CD8-positive, alpha-beta memory T cell (primary cell): ENCODE data around the gene KLRC3. TPM values are rescaled to one million over a fixed set of nuclear protein-coding genes. Genes with fewer than 3 reads are reported as not detected.
A peak's percentile ranks its signal among the peaks of the same experiment; 100 is the strongest.
"Not testable (repeated sequence)": the region's sequence is repeated elsewhere in the genome, so short reads cannot be mapped to it uniquely, and the experiment has no call there.

Experiments
- CTCF ChIA-PET: fragments of 350-600 bp; sonication (Branson Sonifier 250); formaldehyde crosslinking; loops from one replicate; lab custom pipeline; 2021; ENCODE audit warnings: antibody characterized with exemption; lab: Charles Lee
- POLR2A ChIA-PET: fragments of 350-600 bp; sonication (Branson Sonifier 250); formaldehyde crosslinking; loops from one replicate; lab custom pipeline; 2021; ENCODE audit warnings: antibody characterized with exemption; lab: Charles Lee
- DNase-seq, 5 donors: peaks; one replicate each; pipeline versions ENCODE4 v3.0.0 to v3.0.0-alpha.2; 2020 to 2022; ENCODE audit warnings: mixed read lengths in 1 of 5
- H3K27ac ChIP-seq: one replicate; pipeline ENCODE4 v1.7.0; 2013; ENCODE audit warnings: low read depth, mild to moderate bottlenecking, low read length, moderate library complexity
- H3K27me3 ChIP-seq: 2 replicates; pipeline ENCODE4 v1.7.0; 2013; ENCODE audit warnings: low read length, mild to moderate bottlenecking; ENCODE audit not compliant: insufficient read depth, poor library complexity, severe bottlenecking
- H3K36me3 ChIP-seq: 2 replicates; pipeline ENCODE4 v1.7.0; 2013; ENCODE audit warnings: mild to moderate bottlenecking, low read length, moderate library complexity; ENCODE audit not compliant: insufficient read depth
- H3K4me1 ChIP-seq: 2 replicates; pipeline ENCODE4 v1.7.0; 2013; ENCODE audit warnings: mild to moderate bottlenecking, low read length, moderate library complexity; ENCODE audit not compliant: insufficient read depth
- H3K4me3 ChIP-seq: 2 replicates; pipeline ENCODE4 v1.7.0; 2013; ENCODE audit warnings: mild to moderate bottlenecking, low read length
- H3K9me3 ChIP-seq: 2 replicates; pipeline ENCODE4 v1.7.0; 2013; ENCODE audit warnings: mild to moderate bottlenecking, low read length
- H3K27ac Mint-ChIP-seq, 8 donors: one replicate each; pipeline ENCODE4 v1.8.0; 2020 to 2021; ENCODE audit warnings: mixed read lengths in 8 of 8, mild to moderate bottlenecking in 6 of 8, inconsistent platforms in 3 of 8, moderate library complexity in 3 of 8
- H3K27me3 Mint-ChIP-seq, 2 donors: one replicate each; pipeline ENCODE4 v1.8.0; 2020 to 2021; ENCODE audit warnings: mixed read lengths in 2 of 2, mild to moderate bottlenecking in 1 of 2, moderate library complexity in 1 of 2
- H3K36me3 Mint-ChIP-seq, 3 donors: one replicate each; pipeline ENCODE4 v1.8.0; 2020 to 2021; ENCODE audit warnings: mixed read lengths in 3 of 3, inconsistent platforms in 1 of 3, mild to moderate bottlenecking in 1 of 3
- H3K4me1 Mint-ChIP-seq, 3 donors: one replicate each; pipeline ENCODE4 v1.8.0; 2020 to 2021; ENCODE audit warnings: mixed read lengths in 3 of 3, inconsistent platforms in 1 of 3, mild to moderate bottlenecking in 1 of 3
- H3K4me3 Mint-ChIP-seq, 7 donors: one replicate each; pipeline ENCODE4 v1.8.0; 2020 to 2021; ENCODE audit warnings: mixed read lengths in 7 of 7, mild to moderate bottlenecking in 6 of 7, moderate library complexity in 4 of 7, inconsistent platforms in 2 of 7
- H3K9me3 Mint-ChIP-seq, 5 donors: one replicate each; pipeline ENCODE4 v1.8.0; 2020 to 2022; ENCODE audit warnings: mixed read lengths in 5 of 5, mild to moderate bottlenecking in 3 of 5, moderate library complexity in 2 of 5, inconsistent platforms in 1 of 5
- polyA plus RNA-seq: library from polyadenylated mRNA; unstranded; fragments of 300-500 nt; fragmentation: Illumina TruSeq; gene quantifications from one replicate; pipeline ENCODE4 v1.2.3, GENCODE V29; 2021
- total RNA-seq, 2 experiments: library from RNA; stranded (reverse); gene quantifications; one replicate each; pipeline ENCODE4 v1.2.3, GENCODE V29; 2021

KLRC3 gene
- total and polyA plus RNA-seq, 3 experiments from 2014 or later: 3.0 to 7.1 (median 3.2) TPM

DNA sequence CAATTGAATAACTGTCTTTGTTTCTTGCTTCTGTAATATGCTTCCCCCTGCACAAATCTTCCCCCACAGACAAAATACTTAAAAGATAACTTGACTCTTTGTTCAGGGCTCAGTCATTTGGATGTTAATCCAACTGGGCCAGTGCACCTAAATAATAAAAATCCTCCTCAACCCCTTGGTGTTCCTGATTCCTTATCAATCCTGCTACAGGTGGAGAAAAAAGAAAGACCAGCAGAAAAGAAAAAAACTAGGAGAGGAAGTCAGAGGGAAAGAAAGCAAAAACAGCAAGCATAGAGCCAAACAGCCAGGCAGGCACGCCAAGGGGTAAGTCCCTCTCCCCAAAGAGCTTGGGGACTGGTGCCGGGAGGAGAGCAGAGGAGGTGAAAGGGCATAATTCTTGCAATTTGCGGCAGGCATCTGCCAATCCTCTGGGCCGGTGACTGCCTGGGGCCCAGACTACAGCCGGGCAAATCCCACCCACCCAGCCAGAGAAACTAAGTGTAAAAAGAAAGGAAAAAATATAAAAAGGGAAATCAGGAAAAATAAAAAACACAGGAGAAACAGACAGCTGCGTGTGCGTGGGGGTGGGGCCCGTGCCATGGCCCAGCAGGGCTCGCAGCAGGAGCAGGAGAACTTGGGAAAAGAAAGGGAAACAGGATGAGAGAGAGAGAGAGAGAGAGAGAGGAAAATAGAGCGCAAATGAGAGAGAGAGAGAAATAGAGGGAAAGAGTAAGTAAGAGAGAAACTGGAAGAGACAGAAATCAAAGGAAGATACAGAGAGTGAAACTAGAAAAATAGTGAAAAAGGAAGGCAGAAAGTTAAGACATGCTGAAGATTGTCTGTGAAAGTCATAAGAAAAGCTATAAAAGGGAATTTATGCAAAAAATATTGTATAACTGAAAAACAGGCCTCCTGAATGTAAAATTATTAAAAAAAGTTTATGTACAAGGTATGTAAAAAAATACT lies 51.9 kb downstream of the KLRC3 start:
- Mint-ChIP-seq H3K27ac (peak overlapping the region in 7 of 8 donors; percentile 73 to 97 (median 92)), H3K27me3 (no peaks in the 10 kb centered on the region)
- CTCF ChIA-PET: interaction anchor here (1.8 kb wide), 1 partner anchor 17 kb away, joined by 4 read pairs; no protein-coding TSS in a partner anchor

DNA sequence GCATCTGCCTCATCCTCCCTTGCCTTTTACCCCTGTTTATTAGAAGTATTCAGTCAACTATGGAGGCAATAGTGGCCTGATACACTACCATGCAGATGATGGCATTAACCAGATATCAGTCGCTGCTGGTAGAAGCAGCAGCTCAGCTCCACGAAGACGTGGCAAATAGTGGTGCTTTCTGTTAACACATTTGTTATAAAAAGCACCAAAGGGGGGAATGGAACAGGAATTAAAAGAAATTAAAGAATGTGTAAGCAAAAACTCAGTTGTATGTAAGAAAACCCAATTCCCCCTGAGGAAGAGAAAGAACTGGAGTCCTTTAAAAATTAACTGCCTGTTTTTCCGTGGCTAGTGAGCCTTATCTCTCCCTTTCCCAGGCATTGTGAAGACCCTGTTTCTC lies 52.7 kb downstream of the KLRC3 start:
- H3K4me1 ChIP-seq: peaks cover 81% of the 10 kb centered on the region
- H3K4me3 ChIP-seq, H3K27me3 Mint-ChIP-seq, DNase-seq, H3K27ac ChIP-seq, H3K36me3 ChIP-seq, H3K9me3 ChIP-seq, H3K27me3 ChIP-seq, H3K9me3 Mint-ChIP-seq: not testable (repeated sequence)
- peak overlapping the region in 7 of 8 donors; percentile 73 to 97 (median 92) for H3K27ac Mint-ChIP-seq
- peaks cover 34 to 47% (median 34%) of the 10 kb centered on the region in 3 donors for H3K4me1 Mint-ChIP-seq
- POLR2A ChIA-PET: interaction anchor here (0.6 to 1.8 kb wide), 4 partner anchors 12 to 428 kb away, joined by 3 to 8 read pairs (median 6); partner anchors contain the start of gene GABARAPL1
- CTCF ChIA-PET: interaction anchor here (1.7 to 3.9 kb wide), 6 partner anchors 19 to 194 kb away, joined by 5 to 24 read pairs (median 15); no protein-coding TSS in a partner anchor
- peak overlapping the region; percentile 21 to 82 (median 61) for H3K4me3 Mint-ChIP-seq
- H3K36me3 Mint-ChIP-seq: peaks cover 26 to 34% (median 33%) of the 10 kb centered on the region in 3 donors

More for the DNA sequence above, 51.9 kb downstream of the KLRC3 start:
- peaks cover 83% of the 10 kb centered on the region for H3K4me1 ChIP-seq
- peaks cover 5% of the 10 kb centered on the region for H3K36me3 ChIP-seq
- H3K27me3 ChIP-seq: no peaks in the 10 kb centered on the region
- no peak for DNase-seq
- H3K4me3 Mint-ChIP-seq: peak overlapping the region; percentile 32 to 82 (median 64)
- H3K4me1 Mint-ChIP-seq: peaks cover 42 to 53% (median 42%) of the 10 kb centered on the region in 3 donors
- peaks cover 0 to 3% (median 0%) of the 10 kb centered on the region in 5 donors for H3K9me3 Mint-ChIP-seq
- no peaks in the 10 kb centered on the region for H3K9me3 ChIP-seq
- no peak overlapping the region for H3K27ac ChIP-seq
- peaks cover 26 to 40% (median 38%) of the 10 kb centered on the region in 3 donors for H3K36me3 Mint-ChIP-seq
- H3K4me3 ChIP-seq: no peak overlapping the region
- POLR2A ChIA-PET: interaction anchor here (0.6 to 0.8 kb wide), 2 partner anchors 25 to 429 kb away, joined by 3 to 4 read pairs; no protein-coding TSS in a partner anchor

DNA sequence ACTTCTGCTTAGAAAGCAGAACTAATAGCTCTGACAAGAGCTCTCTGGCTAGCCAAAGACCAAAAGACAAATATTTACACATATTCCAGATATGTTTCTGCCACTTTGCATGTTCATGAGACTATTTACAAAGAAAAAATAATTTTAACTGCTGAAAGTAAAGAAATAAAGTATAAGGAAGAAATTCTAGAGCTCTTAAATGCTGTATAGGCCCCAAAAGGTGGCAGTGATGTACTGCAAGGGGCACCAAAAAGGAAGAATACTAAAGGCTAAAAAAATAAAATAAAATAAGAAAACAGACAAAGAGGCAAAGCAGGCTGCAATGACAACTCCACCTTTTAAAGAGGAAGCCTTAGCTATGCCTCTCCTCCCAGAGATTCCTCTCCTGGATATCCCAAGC lies 53.5 kb downstream of the KLRC3 start:
- H3K27ac ChIP-seq: no peak overlapping the region
- peaks cover 25 to 31% (median 26%) of the 10 kb centered on the region in 3 donors for H3K36me3 Mint-ChIP-seq
- POLR2A ChIA-PET: interaction anchor here (0.6 to 2.2 kb wide), 11 partner anchors 13 to 195 kb away, joined by 3 to 9 read pairs (median 4); partner anchors contain the start of gene GABARAPL1
- H3K4me1 Mint-ChIP-seq: peaks cover 26 to 38% (median 26%) of the 10 kb centered on the region in 3 donors
- H3K27me3 Mint-ChIP-seq: no peaks in the 10 kb centered on the region
- H3K27me3 ChIP-seq: no peaks in the 10 kb centered on the region
- H3K4me3 ChIP-seq: no peak overlapping the region
- peaks cover 0 to 3% (median 0%) of the 10 kb centered on the region in 5 donors for H3K9me3 Mint-ChIP-seq
- peaks cover 74% of the 10 kb centered on the region for H3K4me1 ChIP-seq
- no peaks in the 10 kb centered on the region for H3K9me3 ChIP-seq
- CTCF ChIA-PET: interaction anchor here (0.8 to 3.9 kb wide), 18 partner anchors 11 to 247 kb away, joined by 3 to 24 read pairs (median 4); partner anchors contain the start of gene MAGOHB
- peak overlapping the region in 5 of 7 donors; percentile 8 to 57 (median 27) for H3K4me3 Mint-ChIP-seq
- H3K36me3 ChIP-seq: peaks cover 5% of the 10 kb centered on the region
- peak in 1 of 5 donors; percentile 57 for DNase-seq
- peak overlapping the region in 3 of 8 donors; percentile 36 to 94 (median 67) for H3K27ac Mint-ChIP-seq

DNA sequence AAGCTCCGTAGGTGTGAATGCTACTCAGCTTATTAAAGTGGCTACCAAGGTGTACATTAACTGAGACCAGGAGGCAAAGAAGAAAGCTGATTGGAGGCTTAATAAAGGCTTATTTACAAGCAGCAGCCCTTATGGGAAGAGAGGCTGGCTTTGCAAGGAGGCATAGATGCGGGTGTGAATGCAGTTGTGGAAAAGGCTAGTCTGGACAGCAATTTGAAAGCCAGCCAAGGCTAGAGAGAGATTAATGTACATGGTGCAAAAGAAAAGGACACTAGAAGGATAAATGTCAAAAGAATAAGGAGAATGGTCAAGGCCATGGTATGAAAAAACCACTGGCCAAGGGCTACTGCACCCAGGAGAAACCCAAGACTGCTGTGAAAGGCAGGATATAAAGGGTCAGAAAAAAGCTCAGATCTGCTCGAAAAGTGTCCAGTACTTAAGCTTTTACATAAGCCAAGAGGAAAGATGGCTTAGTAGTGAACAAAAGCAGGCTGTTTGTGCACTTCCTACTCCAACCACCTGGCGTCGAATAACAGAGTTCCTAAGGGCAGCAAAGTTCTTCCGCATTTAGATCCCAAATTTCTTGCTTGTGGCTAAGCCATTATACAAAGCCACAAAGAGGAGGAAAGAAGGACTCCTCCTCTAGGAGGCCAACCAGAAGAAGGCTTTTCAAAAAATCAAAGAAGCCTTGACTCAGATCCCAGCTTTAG lies 54.5 kb downstream of the KLRC3 start:
- Mint-ChIP-seq H3K36me3 (peaks cover 21 to 26% (median 26%) of the 10 kb centered on the region in 3 donors), H3K27ac (no peak overlapping the region), H3K4me1 (peaks cover 24 to 35% (median 25%) of the 10 kb centered on the region in 3 donors), H3K4me3 (no peak overlapping the region), H3K27me3 (no peaks in the 10 kb centered on the region), H3K9me3 (peaks cover 0 to 3% (median 0%) of the 10 kb centered on the region in 5 donors)
- ChIA-PET POLR2A (interaction anchor here (0.6 to 2.2 kb wide), 12 partner anchors 8 to 753 kb away, joined by 3 to 9 read pairs (median 4); partner anchors contain the start of gene GABARAPL1), CTCF (interaction anchor here (0.8 to 3.9 kb wide), 24 partner anchors 9 to 248 kb away, joined by 3 to 24 read pairs (median 4); partner anchors contain the start of gene MAGOHB)
- Histone ChIP-seq H3K27ac (peak overlapping the region; percentile 80), H3K27me3 (no peaks in the 10 kb centered on the region), H3K4me1 (peaks cover 67% of the 10 kb centered on the region), H3K9me3 (no peaks in the 10 kb centered on the region), H3K36me3 (no peaks in the 10 kb centered on the region), H3K4me3 (peak overlapping the region; percentile 97)
- no peak for DNase-seq

DNA sequence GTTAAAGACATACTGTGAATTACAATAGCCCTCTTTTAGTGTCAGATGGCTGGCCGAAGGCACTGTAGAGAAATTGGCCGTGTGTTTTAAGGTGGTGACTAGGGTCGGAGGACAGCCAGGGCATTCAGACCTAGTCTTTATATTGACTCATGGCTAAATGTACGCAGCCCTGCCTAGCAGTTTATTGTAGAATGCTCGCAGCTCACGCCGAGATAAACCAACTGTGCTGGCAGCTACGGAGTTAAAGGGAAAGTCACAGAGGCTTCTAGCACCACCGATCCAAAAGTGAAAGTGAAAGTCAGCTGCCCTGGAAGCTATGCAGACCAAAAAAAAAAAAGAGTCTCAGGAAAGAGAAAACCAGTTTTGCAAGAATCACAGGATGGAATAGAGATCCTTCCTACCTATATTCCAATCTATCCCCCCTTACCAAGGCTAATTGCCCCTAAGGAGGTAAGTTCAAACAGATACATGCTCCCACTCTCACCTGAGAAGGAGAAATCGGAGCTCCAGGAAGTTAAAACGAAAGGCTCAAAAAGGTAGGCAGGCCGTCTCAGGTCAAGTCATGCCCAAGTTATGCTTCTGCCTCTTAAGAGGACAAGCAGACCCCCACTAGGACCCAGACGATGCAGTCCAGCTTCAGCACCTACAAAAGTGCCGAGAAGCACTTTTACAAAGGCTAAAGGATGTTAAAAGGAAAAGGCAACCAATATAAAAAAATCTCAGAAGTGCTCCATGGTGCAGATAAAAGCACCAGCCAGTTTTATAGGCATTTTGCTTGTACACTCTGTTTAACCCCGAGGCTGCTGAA lies 55.4 kb downstream of the KLRC3 start:
- H3K36me3 Mint-ChIP-seq: peaks cover 21 to 24% (median 23%) of the 10 kb centered on the region in 3 donors
- peaks cover 24 to 35% (median 25%) of the 10 kb centered on the region in 3 donors for H3K4me1 Mint-ChIP-seq
- Histone ChIP-seq H3K36me3 (no peaks in the 10 kb centered on the region), H3K4me3 (peak overlapping the region; percentile 97), H3K27ac (peak overlapping the region; percentile 80), H3K27me3 (no peaks in the 10 kb centered on the region), H3K4me1 (peaks cover 58% of the 10 kb centered on the region), H3K9me3 (no peaks in the 10 kb centered on the region)
- no peaks in the 10 kb centered on the region for H3K27me3 Mint-ChIP-seq
- H3K4me3 Mint-ChIP-seq: no peak overlapping the region
- no peak overlapping the region for H3K27ac Mint-ChIP-seq
- CTCF ChIA-PET: interaction anchor here (0.7 to 3.9 kb wide), 18 partner anchors 9 to 212 kb away, joined by 3 to 24 read pairs (median 4); no protein-coding TSS in a partner anchor
- POLR2A ChIA-PET: interaction anchor here (0.6 to 2.2 kb wide), 14 partner anchors 9 to 753 kb away, joined by 3 to 9 read pairs (median 4); partner anchors contain the start of gene KLRC4
- peak; percentile 40 to 83 (median 76) for DNase-seq
- peaks cover 0 to 3% (median 0%) of the 10 kb centered on the region in 5 donors for H3K9me3 Mint-ChIP-seq

DNA sequence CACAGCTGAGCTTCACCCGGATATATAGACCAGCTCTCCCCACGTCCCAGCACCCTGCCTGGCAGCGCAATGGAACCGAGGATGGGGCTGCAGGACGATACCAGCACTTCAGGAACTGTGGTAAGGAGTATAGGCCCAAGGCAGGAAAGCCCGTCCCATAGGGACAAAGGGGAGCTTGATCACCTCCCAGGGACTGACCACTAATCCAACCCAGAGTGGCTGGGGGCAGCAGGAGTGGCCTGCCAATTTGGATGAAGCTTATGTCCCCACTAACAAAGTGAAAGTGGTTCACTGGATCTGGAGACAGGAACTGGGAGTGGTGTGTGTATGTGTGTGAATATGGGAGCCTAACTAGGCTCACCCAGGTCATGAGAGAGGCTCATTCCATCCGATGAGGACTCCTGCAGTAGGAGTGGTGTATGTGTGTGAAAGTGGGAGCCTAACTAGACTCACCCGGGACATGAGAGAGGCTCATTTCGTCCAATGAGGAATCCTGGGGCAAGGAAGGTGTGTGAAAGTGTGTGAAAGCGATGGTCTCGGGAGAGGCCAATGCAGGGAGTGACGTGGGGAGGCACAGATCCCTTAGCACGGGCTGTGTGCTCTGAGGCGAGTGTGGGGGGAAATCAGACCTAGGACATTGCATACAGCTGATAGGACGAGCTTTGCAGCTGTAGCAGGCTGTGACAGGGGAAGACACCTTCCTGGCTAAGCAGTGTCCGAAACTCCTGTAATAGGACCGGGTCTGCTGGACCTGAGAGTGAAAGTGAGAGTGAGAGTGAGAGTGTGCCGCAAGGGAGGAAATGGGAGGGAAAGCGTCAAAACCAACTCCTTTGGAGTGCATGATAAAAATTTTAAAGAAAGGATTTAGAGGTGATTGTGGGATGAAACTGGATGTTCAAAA lies 56.2 kb downstream of the KLRC3 start:
- Histone ChIP-seq H3K9me3 (no peaks in the 10 kb centered on the region), H3K36me3 (no peaks in the 10 kb centered on the region), H3K27ac (peak overlapping the region; percentile 80), H3K4me1 (peaks cover 52% of the 10 kb centered on the region), H3K27me3 (no peaks in the 10 kb centered on the region), H3K4me3 (peak overlapping the region; percentile 97)
- Mint-ChIP-seq H3K9me3 (peaks cover 0 to 3% (median 0%) of the 10 kb centered on the region in 5 donors), H3K27me3 (no peaks in the 10 kb centered on the region), H3K4me1 (peaks cover 25 to 35% (median 26%) of the 10 kb centered on the region in 3 donors), H3K4me3 (no peak overlapping the region), H3K27ac (no peak overlapping the region), H3K36me3 (peaks cover 20 to 22% (median 21%) of the 10 kb centered on the region in 3 donors)
- peak in 2 of 5 donors; percentile 58 for DNase-seq
- POLR2A ChIA-PET: interaction anchor here (0.6 to 1.8 kb wide), 9 partner anchors 10 to 457 kb away, joined by 3 to 8 read pairs (median 3); partner anchors contain the start of gene KLRC4
- CTCF ChIA-PET: interaction anchor here (0.7 to 3.9 kb wide), 8 partner anchors 22 to 136 kb away, joined by 3 to 24 read pairs (median 4); no protein-coding TSS in a partner anchor
